SK-N-SH (cell line): ENCODE results near the gene FLT1.

Experiments used
- EP300 ChIP-seq, 2 experiments: IDR thresholded peaks; 2 replicates each; pipeline versions ENCODE4 v1.4.0 to v1.6.1; 2012; ENCODE audit warnings: borderline replicate concordance in 1 of 2, low read depth in 1 of 2, low read length in 1 of 2
- EZH2phosphoT487 ChIP-seq: fragments of 200-600 bp; sonication (generic); IDR thresholded peaks from 2 replicates; pipeline ENCODE4 v1.6.1; 2017; ENCODE audit warnings: low read depth, mixed run types, mild to moderate bottlenecking, antibody characterized with exemption, moderate library complexity, borderline replicate concordance
- POLR2AphosphoS5 ChIP-seq: IDR thresholded peaks from 2 replicates; pipeline ENCODE4 v1.6.1; 2012; ENCODE audit warnings: low read depth, low read length
- RAD21 ChIP-seq: IDR thresholded peaks from 2 replicates; pipeline ENCODE4 v1.6.1; 2012; ENCODE audit warnings: mild to moderate bottlenecking, low read length
- SIN3A ChIP-seq: IDR thresholded peaks from 2 replicates; pipeline ENCODE4 v1.6.1; 2012; ENCODE audit warnings: low read depth, mild to moderate bottlenecking, low read length, moderate library complexity, borderline replicate concordance
- TAF1 ChIP-seq: IDR thresholded peaks from 2 replicates; pipeline ENCODE4 v1.6.1; 2012; ENCODE audit warnings: low read depth, mild to moderate bottlenecking, low read length, moderate library complexity, borderline replicate concordance
- TEAD4 ChIP-seq: IDR thresholded peaks from 2 replicates; pipeline ENCODE4 v1.4.0; 2012; ENCODE audit warnings: mild to moderate bottlenecking, borderline replicate concordance; ENCODE audit not compliant: insufficient read depth
- YY1 ChIP-seq: IDR thresholded peaks from 2 replicates; pipeline ENCODE4 v1.4.0; 2012; ENCODE audit warnings: low read depth, mild to moderate bottlenecking
- TF ChIP-seq, protein P1 (sequence below): IDR thresholded peaks from 2 replicates; pipeline ENCODE4 v1.4.0; 2012; ENCODE audit warnings: low read depth, borderline replicate concordance
- TF ChIP-seq, protein P2 (sequence below): fragments of 200-600 bp; sonication (generic); IDR thresholded peaks from 2 replicates; pipeline ENCODE4 v1.6.1; 2017; ENCODE audit warnings: antibody characterized with exemption, mild to moderate bottlenecking, moderate library complexity
- TF ChIP-seq, protein P3 (sequence below): IDR thresholded peaks from 2 replicates; pipeline ENCODE4 v1.4.0; 2012; ENCODE audit warnings: low read depth
- TF ChIP-seq, protein P4 (sequence below): IDR thresholded peaks from 2 replicates; pipeline ENCODE4 v1.6.1; 2012; ENCODE audit warnings: mild to moderate bottlenecking, low read depth, low read length, moderate library complexity

DNA sequence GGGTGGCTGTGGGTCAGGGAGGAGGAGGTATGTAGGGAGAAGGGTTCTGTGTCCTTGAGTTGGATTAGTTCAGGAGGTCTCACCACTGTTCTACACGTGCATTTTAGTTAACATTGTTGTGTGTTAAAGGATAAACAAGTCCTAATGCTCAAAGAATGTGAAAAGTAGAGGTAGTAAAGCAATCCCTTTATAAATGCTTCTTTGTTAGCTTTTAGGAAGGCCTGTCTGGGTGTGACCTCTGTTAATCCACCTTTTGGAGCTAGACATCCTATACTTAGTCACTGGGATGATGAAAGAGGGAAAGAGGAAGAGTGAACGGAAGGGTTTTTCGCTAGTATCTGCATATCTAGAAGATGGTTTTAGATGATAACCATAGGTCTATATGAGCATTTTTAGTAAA is 42.2 kb upstream of the FLT1 start:
- TF ChIP-seq, protein P1, sequence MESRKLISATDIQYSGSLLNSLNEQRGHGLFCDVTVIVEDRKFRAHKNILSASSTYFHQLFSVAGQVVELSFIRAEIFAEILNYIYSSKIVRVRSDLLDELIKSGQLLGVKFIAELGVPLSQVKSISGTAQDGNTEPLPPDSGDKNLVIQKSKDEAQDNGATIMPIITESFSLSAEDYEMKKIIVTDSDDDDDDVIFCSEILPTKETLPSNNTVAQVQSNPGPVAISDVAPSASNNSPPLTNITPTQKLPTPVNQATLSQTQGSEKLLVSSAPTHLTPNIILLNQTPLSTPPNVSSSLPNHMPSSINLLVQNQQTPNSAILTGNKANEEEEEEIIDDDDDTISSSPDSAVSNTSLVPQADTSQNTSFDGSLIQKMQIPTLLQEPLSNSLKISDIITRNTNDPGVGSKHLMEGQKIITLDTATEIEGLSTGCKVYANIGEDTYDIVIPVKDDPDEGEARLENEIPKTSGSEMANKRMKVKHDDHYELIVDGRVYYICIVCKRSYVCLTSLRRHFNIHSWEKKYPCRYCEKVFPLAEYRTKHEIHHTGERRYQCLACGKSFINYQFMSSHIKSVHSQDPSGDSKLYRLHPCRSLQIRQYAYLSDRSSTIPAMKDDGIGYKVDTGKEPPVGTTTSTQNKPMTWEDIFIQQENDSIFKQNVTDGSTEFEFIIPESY = no peak
- TF ChIP-seq, protein P2, sequence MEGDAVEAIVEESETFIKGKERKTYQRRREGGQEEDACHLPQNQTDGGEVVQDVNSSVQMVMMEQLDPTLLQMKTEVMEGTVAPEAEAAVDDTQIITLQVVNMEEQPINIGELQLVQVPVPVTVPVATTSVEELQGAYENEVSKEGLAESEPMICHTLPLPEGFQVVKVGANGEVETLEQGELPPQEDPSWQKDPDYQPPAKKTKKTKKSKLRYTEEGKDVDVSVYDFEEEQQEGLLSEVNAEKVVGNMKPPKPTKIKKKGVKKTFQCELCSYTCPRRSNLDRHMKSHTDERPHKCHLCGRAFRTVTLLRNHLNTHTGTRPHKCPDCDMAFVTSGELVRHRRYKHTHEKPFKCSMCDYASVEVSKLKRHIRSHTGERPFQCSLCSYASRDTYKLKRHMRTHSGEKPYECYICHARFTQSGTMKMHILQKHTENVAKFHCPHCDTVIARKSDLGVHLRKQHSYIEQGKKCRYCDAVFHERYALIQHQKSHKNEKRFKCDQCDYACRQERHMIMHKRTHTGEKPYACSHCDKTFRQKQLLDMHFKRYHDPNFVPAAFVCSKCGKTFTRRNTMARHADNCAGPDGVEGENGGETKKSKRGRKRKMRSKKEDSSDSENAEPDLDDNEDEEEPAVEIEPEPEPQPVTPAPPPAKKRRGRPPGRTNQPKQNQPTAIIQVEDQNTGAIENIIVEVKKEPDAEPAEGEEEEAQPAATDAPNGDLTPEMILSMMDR = no peak
- TF ChIP-seq YY1 = no peak
- no peak for TF ChIP-seq EP300 (IDR thresholded peaks at IDR 0.05; ENCODE audit: borderline replicate concordance in 1 of 2, low read depth in 1 of 2, low read length in 1 of 2)
- TF ChIP-seq TEAD4 = no peak
- TF ChIP-seq SIN3A = no peak
- no peak for TF ChIP-seq TAF1
- no peak for TF ChIP-seq EZH2phosphoT487
- TF ChIP-seq, protein P3, sequence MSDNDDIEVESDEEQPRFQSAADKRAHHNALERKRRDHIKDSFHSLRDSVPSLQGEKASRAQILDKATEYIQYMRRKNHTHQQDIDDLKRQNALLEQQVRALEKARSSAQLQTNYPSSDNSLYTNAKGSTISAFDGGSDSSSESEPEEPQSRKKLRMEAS = no peak
- TF ChIP-seq RAD21 = no peak
- TF ChIP-seq, protein P4, sequence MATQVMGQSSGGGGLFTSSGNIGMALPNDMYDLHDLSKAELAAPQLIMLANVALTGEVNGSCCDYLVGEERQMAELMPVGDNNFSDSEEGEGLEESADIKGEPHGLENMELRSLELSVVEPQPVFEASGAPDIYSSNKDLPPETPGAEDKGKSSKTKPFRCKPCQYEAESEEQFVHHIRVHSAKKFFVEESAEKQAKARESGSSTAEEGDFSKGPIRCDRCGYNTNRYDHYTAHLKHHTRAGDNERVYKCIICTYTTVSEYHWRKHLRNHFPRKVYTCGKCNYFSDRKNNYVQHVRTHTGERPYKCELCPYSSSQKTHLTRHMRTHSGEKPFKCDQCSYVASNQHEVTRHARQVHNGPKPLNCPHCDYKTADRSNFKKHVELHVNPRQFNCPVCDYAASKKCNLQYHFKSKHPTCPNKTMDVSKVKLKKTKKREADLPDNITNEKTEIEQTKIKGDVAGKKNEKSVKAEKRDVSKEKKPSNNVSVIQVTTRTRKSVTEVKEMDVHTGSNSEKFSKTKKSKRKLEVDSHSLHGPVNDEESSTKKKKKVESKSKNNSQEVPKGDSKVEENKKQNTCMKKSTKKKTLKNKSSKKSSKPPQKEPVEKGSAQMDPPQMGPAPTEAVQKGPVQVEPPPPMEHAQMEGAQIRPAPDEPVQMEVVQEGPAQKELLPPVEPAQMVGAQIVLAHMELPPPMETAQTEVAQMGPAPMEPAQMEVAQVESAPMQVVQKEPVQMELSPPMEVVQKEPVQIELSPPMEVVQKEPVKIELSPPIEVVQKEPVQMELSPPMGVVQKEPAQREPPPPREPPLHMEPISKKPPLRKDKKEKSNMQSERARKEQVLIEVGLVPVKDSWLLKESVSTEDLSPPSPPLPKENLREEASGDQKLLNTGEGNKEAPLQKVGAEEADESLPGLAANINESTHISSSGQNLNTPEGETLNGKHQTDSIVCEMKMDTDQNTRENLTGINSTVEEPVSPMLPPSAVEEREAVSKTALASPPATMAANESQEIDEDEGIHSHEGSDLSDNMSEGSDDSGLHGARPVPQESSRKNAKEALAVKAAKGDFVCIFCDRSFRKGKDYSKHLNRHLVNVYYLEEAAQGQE = no peak
- no peak for TF ChIP-seq POLR2AphosphoS5
